Measurements from ENCODE around the gene NAA10.

The NAA10 gene

DNA sequence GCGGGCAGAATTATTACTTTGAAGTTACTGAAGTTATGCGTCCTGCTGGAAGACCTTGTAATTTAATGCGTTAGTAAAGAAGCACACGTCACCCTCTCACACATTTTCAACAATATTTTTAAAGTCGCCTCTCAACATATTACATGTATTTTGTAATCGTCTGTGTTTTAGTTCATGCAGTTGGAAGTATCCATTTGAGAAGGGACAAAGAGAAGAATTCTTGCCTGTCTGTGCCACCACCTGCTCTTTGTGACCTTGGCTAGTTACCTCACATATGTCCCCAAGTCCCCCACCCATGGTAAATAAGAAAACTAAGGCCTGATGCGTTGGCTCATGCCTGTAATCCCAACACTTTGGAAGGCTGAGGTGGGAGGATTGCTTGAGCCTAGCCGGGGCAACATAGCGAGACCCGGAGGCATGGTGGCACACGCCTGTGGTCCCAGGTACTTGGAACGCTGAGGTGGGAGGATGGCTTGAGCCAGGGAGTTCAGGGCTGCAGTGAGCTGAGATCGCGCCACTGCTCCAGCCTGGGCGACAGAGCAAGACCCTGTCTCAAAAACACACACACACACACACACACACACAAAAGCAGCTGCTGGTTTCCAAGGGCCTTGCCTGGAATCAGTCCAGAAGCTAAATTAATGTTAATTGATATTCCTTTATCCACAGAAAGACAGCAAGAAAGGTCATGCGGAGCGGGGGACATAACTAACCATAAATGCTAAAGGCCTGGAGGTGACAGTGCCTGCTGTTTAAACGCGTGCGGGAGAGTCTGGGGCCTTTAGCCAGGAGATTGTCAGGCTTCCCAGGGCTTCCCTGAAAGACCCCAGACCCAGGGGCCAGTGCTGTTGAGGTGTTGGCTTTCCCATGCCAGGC lies 38.5 kb upstream of the NAA10 start:
- TF ChIP-seq, protein P1, sequence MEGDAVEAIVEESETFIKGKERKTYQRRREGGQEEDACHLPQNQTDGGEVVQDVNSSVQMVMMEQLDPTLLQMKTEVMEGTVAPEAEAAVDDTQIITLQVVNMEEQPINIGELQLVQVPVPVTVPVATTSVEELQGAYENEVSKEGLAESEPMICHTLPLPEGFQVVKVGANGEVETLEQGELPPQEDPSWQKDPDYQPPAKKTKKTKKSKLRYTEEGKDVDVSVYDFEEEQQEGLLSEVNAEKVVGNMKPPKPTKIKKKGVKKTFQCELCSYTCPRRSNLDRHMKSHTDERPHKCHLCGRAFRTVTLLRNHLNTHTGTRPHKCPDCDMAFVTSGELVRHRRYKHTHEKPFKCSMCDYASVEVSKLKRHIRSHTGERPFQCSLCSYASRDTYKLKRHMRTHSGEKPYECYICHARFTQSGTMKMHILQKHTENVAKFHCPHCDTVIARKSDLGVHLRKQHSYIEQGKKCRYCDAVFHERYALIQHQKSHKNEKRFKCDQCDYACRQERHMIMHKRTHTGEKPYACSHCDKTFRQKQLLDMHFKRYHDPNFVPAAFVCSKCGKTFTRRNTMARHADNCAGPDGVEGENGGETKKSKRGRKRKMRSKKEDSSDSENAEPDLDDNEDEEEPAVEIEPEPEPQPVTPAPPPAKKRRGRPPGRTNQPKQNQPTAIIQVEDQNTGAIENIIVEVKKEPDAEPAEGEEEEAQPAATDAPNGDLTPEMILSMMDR (IDR thresholded peaks at IDR 0.05; ENCODE audit: low read depth, low read length) = no peak
- DNase-seq (ENCODE audit: low read depth in 2 of 2) = no peak
- peak overlapping the region; percentile 44 to 59 for H3K4me3 ChIP-seq (replicated peaks in 1 of 2; ENCODE audit: low read depth in 2 of 2, low read length in 2 of 2)

DNA sequence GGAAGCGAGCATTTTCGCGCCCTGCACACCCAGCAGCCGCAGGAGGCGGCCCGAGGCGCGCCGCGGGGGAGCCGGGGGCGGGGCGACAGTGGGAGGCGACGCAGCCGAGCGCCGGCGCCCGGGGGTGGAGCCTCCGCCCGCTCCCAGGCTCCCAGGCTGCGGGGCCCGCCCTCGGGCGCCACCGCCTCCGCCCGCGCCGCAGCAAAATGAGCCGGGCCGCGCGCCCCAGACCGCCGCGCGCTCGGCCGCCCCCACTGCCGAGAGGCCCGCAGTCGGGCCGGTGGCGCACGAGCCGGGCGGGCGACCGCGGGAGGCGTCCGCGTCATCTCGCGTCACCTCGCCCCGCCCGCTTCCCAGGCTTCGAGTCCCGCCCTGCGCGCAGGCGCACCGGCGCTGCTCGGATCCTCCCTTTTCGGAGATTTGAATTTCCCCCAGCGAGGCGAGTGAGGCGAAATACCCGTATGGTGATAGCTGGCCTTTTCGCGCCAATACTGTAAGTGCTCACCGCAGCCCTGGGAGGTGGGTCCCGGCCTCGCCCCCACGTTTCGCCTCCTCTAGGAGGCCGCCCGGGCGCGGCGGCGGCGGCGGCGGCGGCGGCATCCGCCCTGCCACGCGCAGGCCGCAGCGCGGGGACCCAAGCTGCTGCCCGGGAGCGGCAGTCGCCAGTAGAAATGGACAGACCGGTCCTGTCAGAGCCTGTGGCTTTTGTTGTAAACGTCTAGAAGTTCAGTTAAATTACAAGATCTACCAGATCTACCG lies 37.7 kb upstream of the NAA10 start, which contains the start of gene TMEM187:
TMEM187 (plus strand) TSS at position 387 of the 759 bp plus-strand sequence. CDS start 9,309 bp downstream, outside the sequence.
- TF ChIP-seq, protein P1 (IDR thresholded peaks at IDR 0.05; ENCODE audit: low read depth, low read length) = no peak
- H3K4me3 ChIP-seq (replicated peaks in 1 of 2; ENCODE audit: low read depth in 2 of 2, low read length in 2 of 2) = peak within 1 kb of the TSS; percentile 80 to 83
- DNase-seq (ENCODE audit: low read depth in 2 of 2) = peak; percentile 87 to 89

DNA sequence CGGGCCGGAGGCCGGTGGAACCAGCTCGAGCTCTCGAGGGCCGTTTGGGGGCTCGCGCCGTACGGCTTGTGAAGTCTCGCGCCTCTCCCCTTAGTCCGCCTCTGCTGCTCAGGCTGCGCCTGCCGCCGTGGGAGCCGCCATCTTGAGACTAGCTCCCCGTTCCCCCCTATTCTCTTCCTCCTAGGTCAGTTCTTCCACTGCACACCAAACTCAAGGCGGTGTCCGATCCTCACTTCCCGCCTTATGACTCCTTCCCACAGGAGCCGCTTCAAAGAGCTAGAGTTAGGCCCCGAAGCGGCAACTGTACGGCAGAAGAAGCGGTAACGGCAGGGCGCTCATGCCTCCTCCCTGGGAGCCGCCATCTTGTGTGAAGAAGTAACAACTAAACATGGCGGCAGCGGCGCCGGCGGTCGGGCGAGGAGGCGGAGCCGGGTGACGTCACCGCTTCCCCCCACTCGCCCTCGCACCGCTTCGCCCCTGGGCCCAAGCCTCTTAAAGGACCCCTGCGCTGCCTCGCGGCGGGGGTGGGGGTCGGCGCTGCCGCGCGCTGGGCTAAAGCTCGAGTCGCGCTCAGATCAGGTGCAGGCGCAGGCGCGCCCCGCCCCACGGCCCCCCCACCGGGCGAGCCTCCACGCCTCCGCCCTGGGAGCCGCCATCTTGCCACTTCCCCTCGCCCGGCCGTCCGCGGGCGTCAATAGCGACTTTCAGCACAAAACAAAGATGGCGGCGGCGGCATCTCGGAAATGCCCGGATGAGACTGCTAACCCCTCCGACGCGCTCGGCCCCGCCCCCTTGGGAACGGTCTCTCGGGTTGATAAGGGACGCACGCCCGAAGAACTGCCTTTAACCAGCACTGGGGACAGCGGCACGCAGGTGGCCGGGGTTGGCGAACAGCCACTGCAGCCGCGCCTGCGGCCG lies 36.9 kb upstream of the NAA10 start, which contains the start of gene HCFC1:
HCFC1 (minus strand) TSS at position 369 of the 918 bp plus-strand sequence. CDS start 978 bp downstream, outside the sequence.
- TF ChIP-seq, protein P1 (IDR thresholded peaks at IDR 0.05; ENCODE audit: low read depth, low read length) = no peak
- peak; percentile 89 to 93 for DNase-seq (ENCODE audit: low read depth in 2 of 2)
- H3K4me3 ChIP-seq (replicated peaks in 1 of 2; ENCODE audit: low read depth in 2 of 2, low read length in 2 of 2) = peak within 1 kb of the TSS; percentile 80 to 83

DNA sequence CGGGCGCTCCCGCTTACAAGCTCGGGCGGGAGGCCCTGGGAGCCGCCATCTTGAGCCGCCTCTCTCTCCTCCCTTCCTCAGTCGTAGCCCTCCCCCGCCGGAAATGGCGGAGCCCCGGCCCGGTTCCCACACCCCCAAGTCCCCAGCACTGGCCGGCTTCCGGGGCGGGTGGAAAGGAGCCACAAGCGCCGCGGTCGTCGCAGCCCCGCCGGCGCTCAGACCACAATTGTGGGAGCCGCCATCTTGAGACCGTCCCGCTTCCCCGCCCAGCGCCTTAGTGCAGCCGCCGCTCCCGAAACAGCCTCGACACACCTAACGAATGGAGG lies 36.2 kb upstream of the NAA10 start:
- DNase-seq (ENCODE audit: low read depth in 2 of 2) = peak; percentile 87 to 92
- TF ChIP-seq, protein P1 (IDR thresholded peaks at IDR 0.05; ENCODE audit: low read depth, low read length) = no peak
- peak overlapping the region; percentile 80 to 83 for H3K4me3 ChIP-seq (replicated peaks in 1 of 2; ENCODE audit: low read depth in 2 of 2, low read length in 2 of 2)

DNA sequence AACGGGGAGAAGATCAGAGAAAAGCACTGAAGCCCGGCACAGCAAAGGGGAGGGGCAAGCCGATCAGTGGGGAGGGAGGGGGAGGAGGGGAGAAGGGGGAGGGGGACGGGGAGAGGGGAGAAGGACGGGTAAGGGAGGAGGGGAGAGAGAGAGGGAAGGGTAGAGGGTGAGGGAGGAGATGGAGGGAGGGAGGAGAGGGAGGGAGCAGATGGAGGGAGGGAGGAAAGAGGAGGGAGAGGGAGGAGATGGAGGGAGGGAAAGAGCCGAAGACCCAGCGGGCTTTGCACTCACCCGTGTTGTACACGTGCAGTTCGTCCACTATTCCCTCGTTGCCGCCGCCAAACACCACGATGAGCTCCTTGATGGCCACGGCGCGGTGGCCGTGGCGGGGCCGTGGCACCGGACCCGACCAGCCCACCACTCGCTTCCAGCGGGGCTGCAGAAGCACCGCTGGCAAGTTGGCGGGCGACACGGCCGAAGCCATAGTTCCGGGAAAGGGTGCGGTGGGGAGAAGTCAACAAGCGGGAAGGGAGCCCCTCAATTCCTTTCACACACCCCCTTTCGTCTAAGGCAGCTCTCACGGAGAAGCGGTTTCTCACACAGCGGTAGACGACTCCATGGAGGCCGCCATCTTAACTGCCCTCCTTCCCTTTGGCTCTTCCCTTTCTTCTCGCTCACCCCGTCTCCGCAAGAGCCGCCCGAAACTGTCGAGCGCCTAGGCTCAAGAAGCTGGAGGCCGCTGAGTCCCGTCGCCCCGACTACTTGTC lies 35.7 kb upstream of the NAA10 start:
- H3K4me3 ChIP-seq (replicated peaks in 1 of 2; ENCODE audit: low read depth in 2 of 2, low read length in 2 of 2) = peak overlapping the region; percentile 80 to 83
- DNase-seq (ENCODE audit: low read depth in 2 of 2) = peak; percentile 70 to 79
- TF ChIP-seq, protein P1 (IDR thresholded peaks at IDR 0.05; ENCODE audit: low read depth, low read length) = no peak
